GM12865 (cell line): ENCODE measurements around the gene ATP12A.
A peak's percentile ranks its signal among the peaks of the same experiment; 100 is the strongest.
"Not testable (repeated sequence)": the region's sequence is repeated elsewhere in the genome, so short reads cannot be mapped to it uniquely, and the experiment has no call there.

Source experiments
- DNase-seq: peaks from one replicate; pipeline ENCODE4 v3.0.0; 2010; ENCODE audit warnings: low read depth
- H3K4me3 ChIP-seq: 2 replicates; pipeline ENCODE4 v1.5.1; 2011; ENCODE audit warnings: mild to moderate bottlenecking, low read depth, low read length, control low read depth
- CTCF ChIP-seq: IDR thresholded peaks from 2 replicates; pipeline ENCODE4 v1.5.1; 2011; ENCODE audit warnings: low read length, control low read depth, low read depth, inconsistent platforms; ENCODE audit not compliant: insufficient read depth; ENCODE audit errors: missing control alignments

ATP12A gene

DNA sequence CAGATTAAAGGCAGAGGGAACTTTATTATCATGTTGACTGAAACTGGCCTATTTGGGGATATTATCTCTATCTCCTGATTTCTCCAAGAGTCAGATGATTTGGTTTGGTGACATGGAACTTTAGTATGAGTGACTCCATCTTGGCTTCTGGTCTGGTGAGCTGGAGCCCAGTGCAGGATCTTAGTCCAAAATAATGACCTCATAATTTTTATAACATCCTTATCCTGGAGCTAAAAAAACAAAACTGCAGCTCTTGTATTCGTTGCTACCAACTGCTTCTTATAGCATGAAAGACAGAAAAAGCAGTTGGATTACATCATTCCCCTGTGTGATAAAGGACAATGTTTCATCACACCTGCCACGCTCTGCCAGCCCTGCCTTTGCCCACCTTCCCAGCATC is 44.5 kb downstream of the ATP12A start:
- no peak for DNase-seq
- no peak for TF ChIP-seq CTCF
- H3K4me3 ChIP-seq, result no peak overlapping the region

DNA sequence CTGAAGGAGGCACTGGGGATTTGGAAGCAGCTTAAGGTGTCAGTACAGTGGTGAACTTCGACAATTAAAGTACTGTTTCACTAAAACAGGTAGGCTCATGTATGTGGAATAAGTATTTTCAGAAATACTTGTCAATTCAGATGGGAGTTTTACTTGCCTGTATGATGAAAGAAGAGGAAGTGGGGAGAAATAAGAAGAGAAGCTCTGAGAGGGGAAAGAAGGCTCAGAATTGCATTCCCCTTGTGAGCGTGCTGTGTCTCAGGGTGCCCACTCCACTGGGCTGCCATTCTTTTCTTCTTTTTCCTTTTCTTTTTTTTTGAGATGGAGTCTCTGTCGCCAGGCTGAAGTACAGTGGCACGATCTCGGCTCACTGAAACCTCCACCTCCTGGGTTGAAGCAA is 45.2 kb downstream of the ATP12A start:
- no peak overlapping the region for H3K4me3 ChIP-seq
- no peak for TF ChIP-seq CTCF
- DNase-seq, result no peak

- no peak overlapping the region for H3K4me3 ChIP-seq
- peak; percentile 75 for TF ChIP-seq CTCF
Measured at GRCh38 chr13:24727731-24728601, 47.8 kb downstream of the ATP12A start.

DNA sequence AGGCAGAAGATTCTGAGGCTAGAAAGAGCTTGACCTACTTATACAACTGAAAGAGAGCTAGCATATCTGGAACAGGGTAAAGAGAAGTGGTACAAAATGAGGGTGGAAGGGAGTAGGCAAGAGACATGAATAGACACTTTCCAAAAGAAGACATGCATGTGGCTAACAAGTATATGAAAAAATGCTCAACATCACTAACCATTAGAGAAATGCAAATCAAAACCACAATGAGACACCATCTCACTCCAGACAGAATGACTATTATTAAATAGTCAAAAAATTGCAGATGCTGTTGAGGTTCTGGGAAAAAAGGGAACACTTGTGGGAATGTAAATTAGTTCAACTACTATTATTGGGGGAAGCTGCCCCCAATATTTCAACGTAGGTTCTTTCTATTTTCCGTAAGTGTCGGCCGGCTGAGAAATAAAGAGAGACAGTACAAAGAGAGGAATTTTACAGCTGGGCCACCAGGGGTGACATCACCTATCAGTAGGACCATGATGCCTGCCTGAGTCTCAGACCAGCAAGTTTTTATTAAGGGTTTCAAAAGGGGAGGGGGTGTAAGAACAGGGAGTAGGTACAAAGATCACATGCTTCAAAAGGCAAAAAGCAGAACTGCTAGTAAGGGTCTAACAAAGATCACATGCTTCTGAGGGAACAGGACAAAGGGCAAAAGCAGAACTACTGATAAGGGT is 50.8 kb downstream of the ATP12A start:
- not testable (repeated sequence) for H3K4me3 ChIP-seq
- DNase-seq, result peak; percentile 86

More at GRCh38 chr13:24727731-24728601, 47.8 kb downstream of the ATP12A start:
- DNase-seq, result peak; percentile 94

GRCh38 chr13:24734950-24735349 is 54.7 kb downstream of the ATP12A start:
- no peak for TF ChIP-seq CTCF
- no peak overlapping the region for H3K4me3 ChIP-seq
- DNase-seq, result no peak

- DNase-seq, result no peak
- no peak for TF ChIP-seq CTCF
- H3K4me3 ChIP-seq, result no peak overlapping the region
Measured at GRCh38 chr13:24737042-24737441, 56.8 kb downstream of the ATP12A start.

- TF ChIP-seq CTCF, result no peak
- no peak overlapping the region for H3K4me3 ChIP-seq
- DNase-seq, result no peak
Measured at GRCh38 chr13:24738366-24738847, 58.2 kb downstream of the ATP12A start.
